B cell (primary cell): Measurements from ENCODE around the gene CDH12. TPM values are rescaled to one million over a fixed set of nuclear protein-coding genes. Genes with fewer than 3 reads are reported as not detected.

Experiments used
- ATAC-seq: fragments of 200-7000 bp; cut with Tn5 transposase; one replicate; pipeline ENCODE4 v1.10.0; 2021; ENCODE audit warnings: low read depth, mild to moderate bottlenecking, moderate number of reproducible peaks, moderate library complexity
- CTCF ChIA-PET: fragments of 350-600 bp; sonication (Branson Sonifier 250); formaldehyde crosslinking; loops from one replicate; lab custom pipeline; 2021; ENCODE audit warnings: antibody characterized with exemption, inconsistent platforms; lab: Charles Lee
- POLR2A ChIA-PET: fragments of 350-600 bp; sonication (Branson Sonifier 250); formaldehyde crosslinking; loops from one replicate; lab custom pipeline; 2021; ENCODE audit warnings: antibody characterized with exemption; lab: Charles Lee
- DNase-seq: peaks from one replicate; pipeline ENCODE4 v3.0.0; 2013
- H2AFZ ChIP-seq: 2 replicates; pipeline ENCODE4 v1.6.1; 2012; ENCODE audit warnings: mild to moderate bottlenecking, low read depth, low read length; ENCODE audit not compliant: insufficient read depth, poor library complexity, severe bottlenecking
- H3K27ac ChIP-seq, 2 donors: 1 replicate in 1 of 2; 2 replicates in 1 of 2; pipeline ENCODE4 v1.5.1; 2012 to 2013; ENCODE audit warnings: low read length in 2 of 2, mild to moderate bottlenecking in 2 of 2, moderate library complexity in 1 of 2
- H3K27me3 ChIP-seq, 4 experiments: fragments of 200-600 bp in 1 of 4; sonication (generic) in 1 of 4; replicated peaks in 1 of 4; 1 replicate in 2 of 4; 2 replicates in 2 of 4; pipeline versions ENCODE4 v1.6.1 to v1.7.0; 2013 to 2016; ENCODE audit warnings: low read length in 3 of 4, mild to moderate bottlenecking in 2 of 4, mixed read lengths in 1 of 4, moderate library complexity in 1 of 4; ENCODE audit not compliant: insufficient read depth in 4 of 4, control insufficient read depth in 3 of 4; ENCODE audit errors: control extremely low read depth in 1 of 4
- H3K36me3 ChIP-seq, 2 experiments: replicated peaks in 1 of 2; 1 replicate in 1 of 2; 2 replicates in 1 of 2; pipeline versions ENCODE4 v1.6.1 to v1.7.1; 2013; ENCODE audit warnings: low read length in 1 of 2; ENCODE audit not compliant: insufficient read depth in 2 of 2, control insufficient read depth in 1 of 2; ENCODE audit errors: control extremely low read depth in 1 of 2, extremely low read depth in 1 of 2
- H3K4me1 ChIP-seq, 2 donors: fragments of 200-600 bp in 1 of 2; sonication (generic) in 1 of 2; 1 replicate in 1 of 2; 2 replicates in 1 of 2; pipeline versions ENCODE4 v1.5.1 to v1.6.1; 2013 to 2017; ENCODE audit warnings: low read length in 2 of 2; ENCODE audit not compliant: control insufficient read depth in 2 of 2, insufficient read depth in 2 of 2
- H3K4me2 ChIP-seq: replicated peaks from 2 replicates; pipeline ENCODE3; 2012; ENCODE audit warnings: mild to moderate bottlenecking, low read depth, low read length; ENCODE audit not compliant: poor library complexity, severe bottlenecking
- H3K4me3 ChIP-seq, 5 experiments: fragments of 200-600 bp in 1 of 5; sonication (generic) in 1 of 5; 1 replicate in 3 of 5; 2 replicates in 2 of 5; pipeline versions ENCODE4 v1.5.1 to v1.7.0; 2011 to 2016; ENCODE audit warnings: low read length in 4 of 5, mild to moderate bottlenecking in 4 of 5, low read depth in 2 of 5, control low read depth in 1 of 5, moderate library complexity in 1 of 5; ENCODE audit not compliant: insufficient read depth in 1 of 5; ENCODE audit errors: control extremely low read depth in 1 of 5, extremely low read depth in 1 of 5
- H3K79me2 ChIP-seq: fragments of 200-600 bp; sonication (generic); one replicate; pipeline ENCODE4 v1.6.0; 2016; ENCODE audit warnings: low read length; ENCODE audit not compliant: control insufficient read depth, insufficient read depth
- H3K9ac ChIP-seq: fragments of 200-600 bp; sonication (generic); 2 replicates; pipeline ENCODE4 v1.6.1; 2017; ENCODE audit warnings: mild to moderate bottlenecking, low read length, moderate library complexity
- H3K9me3 ChIP-seq, 3 donors: one replicate each; pipeline versions ENCODE4 v1.6.1 to v1.7.1; 2013; ENCODE audit warnings: low read length in 2 of 3; ENCODE audit not compliant: control insufficient read depth in 2 of 3, insufficient read depth in 1 of 3; ENCODE audit errors: control extremely low read depth in 1 of 3
- H4K20me1 ChIP-seq: 2 replicates; pipeline ENCODE4 v1.6.0; 2012; ENCODE audit warnings: mild to moderate bottlenecking, low read length; ENCODE audit not compliant: insufficient read depth, control insufficient read depth, poor library complexity, severe bottlenecking
- H3K27ac Mint-ChIP-seq: one replicate; pipeline ENCODE4 v1.8.0; 2021; ENCODE audit warnings: mixed read lengths
- H3K27me3 Mint-ChIP-seq: one replicate; pipeline ENCODE4 v1.8.0; 2021; ENCODE audit warnings: mixed read lengths
- H3K4me1 Mint-ChIP-seq: one replicate; pipeline ENCODE4 v1.8.0; 2021; ENCODE audit warnings: mixed read lengths
- H3K4me3 Mint-ChIP-seq: one replicate; pipeline ENCODE4 v1.8.0; 2021; ENCODE audit warnings: mixed read lengths
- H3K9me3 Mint-ChIP-seq: one replicate; pipeline ENCODE4 v1.8.0; 2022; ENCODE audit warnings: mixed read lengths; ENCODE audit not compliant: insufficient read depth
- EZH2 ChIP-seq: IDR thresholded peaks from 2 replicates; pipeline ENCODE4 v1.6.1; 2012; ENCODE audit warnings: borderline replicate concordance, low read depth, mild to moderate bottlenecking, moderate library complexity, low read length; ENCODE audit not compliant: insufficient read depth, poor library complexity, severe bottlenecking
- WGBS: methylation state at CpG from one replicate; pipeline ENCODE4 v1.1.5; 2013; ENCODE audit warnings: missing lambda C conversion rate; ENCODE audit not compliant: insufficient coverage; 5-methylcytosine and 5-hydroxymethylcytosine counted together
- intact Hi-C: fragments of 100-400 bp; cut with micrococcal nuclease; formaldehyde crosslinking; loops from one replicate; pipeline ENCODE4 v1.10.0; 2022
- polyA plus RNA-seq: library from polyadenylated mRNA; depleted of rRNA; stranded (reverse); fragments of >200 nt; gene quantifications from 2 replicates; pipeline ENCODE4 v1.2.3, GENCODE V29; 2012
- total RNA-seq, 2 donors: library from RNA; stranded (reverse); fragments of 120-200 nt in 1 of 2; gene quantifications; 1 replicate in 1 of 2; 2 replicates in 1 of 2; pipeline versions ENCODE4 v1.2.3 to v1.2.4, GENCODE V29; 2013 to 2022
- TF ChIP-seq, protein P1 (sequence below): fragments of 200-600 bp; IDR thresholded peaks from one replicate; pipeline ENCODE4 v1.8.0; 2022; ENCODE audit warnings: antibody characterized with exemption, mild to moderate bottlenecking

Gene CDH12
- total and polyA plus RNA-seq, 2 donors (not counting 1 experiment from before 2014, with no cell fraction given): not detected

DNA sequence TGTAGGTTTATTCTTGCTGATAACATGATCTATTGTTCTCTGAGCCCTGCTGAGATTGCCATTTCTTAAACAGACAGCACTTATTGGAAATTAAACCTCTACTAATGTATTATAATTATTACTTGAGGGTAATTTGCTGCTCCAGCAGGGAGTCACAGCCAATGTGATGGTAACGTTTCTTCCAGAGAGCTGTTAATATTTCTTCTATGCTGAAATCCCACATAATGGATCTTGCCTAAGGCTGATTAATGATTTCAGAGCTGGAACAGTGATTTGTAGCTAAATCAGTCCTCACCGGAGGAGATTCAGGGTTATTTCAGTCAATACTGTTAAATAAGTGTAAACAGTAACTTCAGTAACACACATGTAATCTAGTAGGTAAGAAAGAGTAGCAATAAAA, 170.1 kb downstream of the CDH12 start:
- Histone ChIP-seq H3K79me2 (no peaks in the 10 kb centered on the region), H3K27me3 (no peaks in the 10 kb centered on the region), H3K9ac (no peak overlapping the region), H3K4me3 (no peak overlapping the region), H2AFZ (no peak overlapping the region), H3K27ac (no peak overlapping the region), H3K4me2 (no peak overlapping the region), H4K20me1 (no peaks in the 10 kb centered on the region), H3K4me1 (no peaks in the 10 kb centered on the region), H3K9me3 (no peaks in the 10 kb centered on the region), H3K36me3 (no peaks in the 10 kb centered on the region)
- TF ChIP-seq, protein P1, sequence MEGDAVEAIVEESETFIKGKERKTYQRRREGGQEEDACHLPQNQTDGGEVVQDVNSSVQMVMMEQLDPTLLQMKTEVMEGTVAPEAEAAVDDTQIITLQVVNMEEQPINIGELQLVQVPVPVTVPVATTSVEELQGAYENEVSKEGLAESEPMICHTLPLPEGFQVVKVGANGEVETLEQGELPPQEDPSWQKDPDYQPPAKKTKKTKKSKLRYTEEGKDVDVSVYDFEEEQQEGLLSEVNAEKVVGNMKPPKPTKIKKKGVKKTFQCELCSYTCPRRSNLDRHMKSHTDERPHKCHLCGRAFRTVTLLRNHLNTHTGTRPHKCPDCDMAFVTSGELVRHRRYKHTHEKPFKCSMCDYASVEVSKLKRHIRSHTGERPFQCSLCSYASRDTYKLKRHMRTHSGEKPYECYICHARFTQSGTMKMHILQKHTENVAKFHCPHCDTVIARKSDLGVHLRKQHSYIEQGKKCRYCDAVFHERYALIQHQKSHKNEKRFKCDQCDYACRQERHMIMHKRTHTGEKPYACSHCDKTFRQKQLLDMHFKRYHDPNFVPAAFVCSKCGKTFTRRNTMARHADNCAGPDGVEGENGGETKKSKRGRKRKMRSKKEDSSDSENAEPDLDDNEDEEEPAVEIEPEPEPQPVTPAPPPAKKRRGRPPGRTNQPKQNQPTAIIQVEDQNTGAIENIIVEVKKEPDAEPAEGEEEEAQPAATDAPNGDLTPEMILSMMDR: no peak
- no peak for TF ChIP-seq EZH2
- no CpG with 5 or more reads among the region's 2 CpGs for WGBS
- ATAC-seq (no peak), DNase-seq (no peak)
- POLR2A ChIA-PET: no interaction called here
- intact Hi-C loops: no loop called here
- Mint-ChIP-seq H3K4me3 (no peak overlapping the region), H3K27me3 (no peaks in the 10 kb centered on the region), H3K4me1 (no peaks in the 10 kb centered on the region), H3K9me3 (peaks cover 6% of the 10 kb centered on the region), H3K27ac (no peak overlapping the region)
- CTCF ChIA-PET: no interaction called here

- Histone ChIP-seq H3K4me1 (no peaks in the 10 kb centered on the region), H3K79me2 (no peaks in the 10 kb centered on the region), H3K27ac (no peak overlapping the region), H3K36me3 (no peaks in the 10 kb centered on the region), H3K9ac (no peak overlapping the region), H2AFZ (no peak overlapping the region), H3K4me2 (no peak overlapping the region), H3K4me3 (no peak overlapping the region), H3K27me3 (no peaks in the 10 kb centered on the region), H3K9me3 (no peaks in the 10 kb centered on the region), H4K20me1 (no peaks in the 10 kb centered on the region)
- TF ChIP-seq EZH2: no peak
- TF ChIP-seq, protein P1: no peak
- intact Hi-C loops: no loop called here
- WGBS: no CpG with 5 or more reads among the region's 3 CpGs
- no peaks in the 10 kb centered on the region for H3K9me3 Mint-ChIP-seq
- ChIA-PET CTCF (no interaction called here), POLR2A (no interaction called here)
- no peaks in the 10 kb centered on the region for H3K4me1 Mint-ChIP-seq
- DNase-seq: no peak
- no peak for ATAC-seq
- H3K4me3 Mint-ChIP-seq: no peak overlapping the region
- H3K27me3 Mint-ChIP-seq: no peaks in the 10 kb centered on the region
- H3K27ac Mint-ChIP-seq: no peak overlapping the region
Measured at GRCh38 chr5:22678886-22679285, 174.3 kb downstream of the CDH12 start.
